ENCODE measurements around the gene TMEM63C.

TMEM63C gene

GRCh38 chr14:77217551-77217950 is 36.0 kb downstream of the TMEM63C start:
- Histone ChIP-seq H3K27me3 (ENCODE audit: control insufficient read depth, insufficient read depth, low read length) (no peaks in the 10 kb centered on the region), H3K9ac (ENCODE audit: low read depth, low read length) (no peak overlapping the region), H3K36me3 (ENCODE audit: control insufficient read depth, insufficient read depth, low read length) (no peaks in the 10 kb centered on the region)

GRCh38 chr14:77219591-77219990 is 38.0 kb downstream of the TMEM63C start:
- H3K27me3 ChIP-seq (ENCODE audit: control insufficient read depth, insufficient read depth, low read length), result no peaks in the 10 kb centered on the region
- peaks cover 15% of the 10 kb centered on the region for H3K4me1 ChIP-seq (ENCODE audit: control insufficient read depth, insufficient read depth, low read length)
- no peak overlapping the region for H3K9ac ChIP-seq (ENCODE audit: low read depth, low read length)
- no peaks in the 10 kb centered on the region for H3K36me3 ChIP-seq (ENCODE audit: control insufficient read depth, insufficient read depth, low read length)
- H3K4me3 ChIP-seq (ENCODE audit: low read depth, low read length), result no peak overlapping the region
- H3K9me3 ChIP-seq (ENCODE audit: control insufficient read depth, insufficient read depth, low read length), result no peaks in the 10 kb centered on the region

More at GRCh38 chr14:77217551-77217950, 36.0 kb downstream of the TMEM63C start:
- Histone ChIP-seq H3K9me3 (ENCODE audit: control insufficient read depth, insufficient read depth, low read length) (no peaks in the 10 kb centered on the region), H3K4me1 (ENCODE audit: control insufficient read depth, insufficient read depth, low read length) (peaks cover 5% of the 10 kb centered on the region), H3K4me3 (ENCODE audit: low read depth, low read length) (no peak overlapping the region)

- H3K36me3 ChIP-seq (ENCODE audit: control insufficient read depth, insufficient read depth, low read length), result no peaks in the 10 kb centered on the region
- no peak overlapping the region for H3K9ac ChIP-seq (ENCODE audit: low read depth, low read length)
- no peaks in the 10 kb centered on the region for H3K9me3 ChIP-seq (ENCODE audit: control insufficient read depth, insufficient read depth, low read length)
- H3K4me1 ChIP-seq (ENCODE audit: control insufficient read depth, insufficient read depth, low read length), result peaks cover 15% of the 10 kb centered on the region
- H3K4me3 ChIP-seq (ENCODE audit: low read depth, low read length), result no peak overlapping the region
- H3K27me3 ChIP-seq (ENCODE audit: control insufficient read depth, insufficient read depth, low read length), result no peaks in the 10 kb centered on the region
Measured at GRCh38 chr14:77220246-77221017, 38.8 kb downstream of the TMEM63C start.

GRCh38 chr14:77221241-77221871 is 39.8 kb downstream of the TMEM63C start:
- Histone ChIP-seq H3K4me1 (ENCODE audit: control insufficient read depth, insufficient read depth, low read length) (peaks cover 15% of the 10 kb centered on the region), H3K27me3 (ENCODE audit: control insufficient read depth, insufficient read depth, low read length) (no peaks in the 10 kb centered on the region), H3K9me3 (ENCODE audit: control insufficient read depth, insufficient read depth, low read length) (no peaks in the 10 kb centered on the region), H3K4me3 (ENCODE audit: low read depth, low read length) (no peak overlapping the region), H3K36me3 (ENCODE audit: control insufficient read depth, insufficient read depth, low read length) (no peaks in the 10 kb centered on the region), H3K9ac (ENCODE audit: low read depth, low read length) (no peak overlapping the region)

- no peaks in the 10 kb centered on the region for H3K27me3 ChIP-seq (ENCODE audit: control insufficient read depth, insufficient read depth, low read length)
- peaks cover 15% of the 10 kb centered on the region for H3K4me1 ChIP-seq (ENCODE audit: control insufficient read depth, insufficient read depth, low read length)
- H3K36me3 ChIP-seq (ENCODE audit: control insufficient read depth, insufficient read depth, low read length), result no peaks in the 10 kb centered on the region
- H3K9me3 ChIP-seq (ENCODE audit: control insufficient read depth, insufficient read depth, low read length), result no peaks in the 10 kb centered on the region
- peak overlapping the region; percentile 19 for H3K4me3 ChIP-seq (ENCODE audit: low read depth, low read length)
- H3K9ac ChIP-seq (ENCODE audit: low read depth, low read length), result no peak overlapping the region
Measured at GRCh38 chr14:77222546-77223225, 41.1 kb downstream of the TMEM63C start.

GRCh38 chr14:77224212-77224611 is 42.6 kb downstream of the TMEM63C start:
- Histone ChIP-seq H3K9me3 (ENCODE audit: control insufficient read depth, insufficient read depth, low read length) (no peaks in the 10 kb centered on the region), H3K9ac (ENCODE audit: low read depth, low read length) (no peak overlapping the region), H3K4me1 (ENCODE audit: control insufficient read depth, insufficient read depth, low read length) (peaks cover 15% of the 10 kb centered on the region), H3K36me3 (ENCODE audit: control insufficient read depth, insufficient read depth, low read length) (no peaks in the 10 kb centered on the region), H3K4me3 (ENCODE audit: low read depth, low read length) (no peak overlapping the region), H3K27me3 (ENCODE audit: control insufficient read depth, insufficient read depth, low read length) (no peaks in the 10 kb centered on the region)

- Histone ChIP-seq H3K9ac (ENCODE audit: low read depth, low read length) (no peak overlapping the region), H3K4me1 (ENCODE audit: control insufficient read depth, insufficient read depth, low read length) (peaks cover 15% of the 10 kb centered on the region), H3K36me3 (ENCODE audit: control insufficient read depth, insufficient read depth, low read length) (no peaks in the 10 kb centered on the region), H3K27me3 (ENCODE audit: control insufficient read depth, insufficient read depth, low read length) (no peaks in the 10 kb centered on the region), H3K4me3 (ENCODE audit: low read depth, low read length) (no peak overlapping the region), H3K9me3 (ENCODE audit: control insufficient read depth, insufficient read depth, low read length) (no peaks in the 10 kb centered on the region)
Measured at GRCh38 chr14:77225254-77225653, 43.7 kb downstream of the TMEM63C start.

- H3K27me3 ChIP-seq (ENCODE audit: control insufficient read depth, insufficient read depth, low read length), result no peaks in the 10 kb centered on the region
- peaks cover 15% of the 10 kb centered on the region for H3K4me1 ChIP-seq (ENCODE audit: control insufficient read depth, insufficient read depth, low read length)
- no peak overlapping the region for H3K9ac ChIP-seq (ENCODE audit: low read depth, low read length)
- no peaks in the 10 kb centered on the region for H3K9me3 ChIP-seq (ENCODE audit: control insufficient read depth, insufficient read depth, low read length)
- no peaks in the 10 kb centered on the region for H3K36me3 ChIP-seq (ENCODE audit: control insufficient read depth, insufficient read depth, low read length)
- H3K4me3 ChIP-seq (ENCODE audit: low read depth, low read length), result no peak overlapping the region
Measured at GRCh38 chr14:77225892-77226557, 44.4 kb downstream of the TMEM63C start.

- no peak overlapping the region for H3K4me3 ChIP-seq (ENCODE audit: low read depth, low read length)
- H3K36me3 ChIP-seq (ENCODE audit: control insufficient read depth, insufficient read depth, low read length), result no peaks in the 10 kb centered on the region
- no peaks in the 10 kb centered on the region for H3K9me3 ChIP-seq (ENCODE audit: control insufficient read depth, insufficient read depth, low read length)
- no peaks in the 10 kb centered on the region for H3K27me3 ChIP-seq (ENCODE audit: control insufficient read depth, insufficient read depth, low read length)
- H3K9ac ChIP-seq (ENCODE audit: low read depth, low read length), result no peak overlapping the region
- peaks cover 6% of the 10 kb centered on the region for H3K4me1 ChIP-seq (ENCODE audit: control insufficient read depth, insufficient read depth, low read length)
Measured at GRCh38 chr14:77228056-77228455, 46.5 kb downstream of the TMEM63C start.

- Histone ChIP-seq H3K9me3 (ENCODE audit: control insufficient read depth, insufficient read depth, low read length) (no peaks in the 10 kb centered on the region), H3K4me1 (ENCODE audit: control insufficient read depth, insufficient read depth, low read length) (no peaks in the 10 kb centered on the region), H3K4me3 (ENCODE audit: low read depth, low read length) (no peak overlapping the region), H3K27me3 (ENCODE audit: control insufficient read depth, insufficient read depth, low read length) (no peaks in the 10 kb centered on the region), H3K36me3 (ENCODE audit: control insufficient read depth, insufficient read depth, low read length) (no peaks in the 10 kb centered on the region), H3K9ac (ENCODE audit: low read depth, low read length) (no peak overlapping the region)
Measured at GRCh38 chr14:77230914-77231313, 49.3 kb downstream of the TMEM63C start.

GRCh38 chr14:77231721-77232120 is 50.1 kb downstream of the TMEM63C start:
- H3K4me1 ChIP-seq (ENCODE audit: control insufficient read depth, insufficient read depth, low read length), result no peaks in the 10 kb centered on the region
- H3K9me3 ChIP-seq (ENCODE audit: control insufficient read depth, insufficient read depth, low read length), result no peaks in the 10 kb centered on the region
- H3K27me3 ChIP-seq (ENCODE audit: control insufficient read depth, insufficient read depth, low read length), result no peaks in the 10 kb centered on the region
- no peak overlapping the region for H3K9ac ChIP-seq (ENCODE audit: low read depth, low read length)
- no peaks in the 10 kb centered on the region for H3K36me3 ChIP-seq (ENCODE audit: control insufficient read depth, insufficient read depth, low read length)
- no peak overlapping the region for H3K4me3 ChIP-seq (ENCODE audit: low read depth, low read length)

Measured in iPS-15b (cell line).